HUES48 (cell line): ENCODE data around the gene KCNJ5.
"Not testable (repeated sequence)": the region's sequence is repeated elsewhere in the genome, so short reads cannot be mapped to it uniquely, and the experiment has no call there.

Experiments
- H3K27ac ChIP-seq: one replicate; pipeline ENCODE4 v1.7.0; 2013; ENCODE audit warnings: low read depth, low read length, inconsistent platforms
- H3K27me3 ChIP-seq: 2 replicates; pipeline ENCODE4 v1.6.1; 2013; ENCODE audit warnings: mild to moderate bottlenecking, low read length; ENCODE audit not compliant: control insufficient read depth, insufficient read depth
- H3K36me3 ChIP-seq: 2 replicates; pipeline ENCODE4 v1.6.1; 2013; ENCODE audit warnings: low read length; ENCODE audit not compliant: control insufficient read depth, insufficient read depth
- H3K4me1 ChIP-seq: 2 replicates; pipeline ENCODE4 v1.6.1; 2013; ENCODE audit warnings: mild to moderate bottlenecking, low read length; ENCODE audit not compliant: control insufficient read depth, insufficient read depth
- H3K4me3 ChIP-seq: 2 replicates; pipeline ENCODE4 v1.5.1; 2013; ENCODE audit warnings: mild to moderate bottlenecking, low read depth, low read length
- H3K9ac ChIP-seq: 2 replicates; pipeline ENCODE4 v1.6.1; 2013; ENCODE audit warnings: mild to moderate bottlenecking, low read depth, low read length, moderate library complexity
- H3K9me3 ChIP-seq: 2 replicates; pipeline ENCODE4 v1.6.1; 2013; ENCODE audit warnings: low read length; ENCODE audit not compliant: control insufficient read depth, insufficient read depth

Gene KCNJ5

GRCh38 chr11:128916037-128916572, 24.9 kb downstream of the KCNJ5 start:
- H3K9me3 ChIP-seq = no peaks in the 10 kb centered on the region
- no peak overlapping the region for H3K4me3 ChIP-seq
- no peak overlapping the region for H3K9ac ChIP-seq
- no peaks in the 10 kb centered on the region for H3K4me1 ChIP-seq
- H3K36me3 ChIP-seq = no peaks in the 10 kb centered on the region
- H3K27me3 ChIP-seq = no peaks in the 10 kb centered on the region; the same call in 1 of the 2 replicates
- no peak overlapping the region for H3K27ac ChIP-seq

GRCh38 chr11:128916681-128917080, 25.5 kb downstream of the KCNJ5 start:
- H3K4me1 ChIP-seq = no peaks in the 10 kb centered on the region
- no peaks in the 10 kb centered on the region for H3K9me3 ChIP-seq
- H3K4me3 ChIP-seq = no peak overlapping the region
- H3K36me3 ChIP-seq = no peaks in the 10 kb centered on the region
- H3K27me3 ChIP-seq = no peaks in the 10 kb centered on the region; the same call in 1 of the 2 replicates
- H3K9ac ChIP-seq = no peak overlapping the region
- no peak overlapping the region for H3K27ac ChIP-seq

GRCh38 chr11:128917144-128917724, 26.1 kb downstream of the KCNJ5 start:
- H3K4me3 ChIP-seq = no peak overlapping the region
- H3K27ac ChIP-seq = no peak overlapping the region
- no peaks in the 10 kb centered on the region for H3K36me3 ChIP-seq
- H3K9ac ChIP-seq = no peak overlapping the region
- H3K9me3 ChIP-seq = no peaks in the 10 kb centered on the region
- H3K4me1 ChIP-seq = no peaks in the 10 kb centered on the region
- H3K27me3 ChIP-seq = no peaks in the 10 kb centered on the region; the same call in 1 of the 2 replicates

- Histone ChIP-seq H3K4me1 (peaks cover under 1% of the 10 kb centered on the region; the same call in 1 of the 2 replicates), H3K27me3 (peaks cover 6% of the 10 kb centered on the region), H3K9me3 (no peaks in the 10 kb centered on the region), H3K9ac (no peak overlapping the region), H3K36me3 (no peaks in the 10 kb centered on the region), H3K4me3 (no peak overlapping the region), H3K27ac (no peak overlapping the region)
Observed at GRCh38 chr11:128919216-128919615, 28.1 kb downstream of the KCNJ5 start.

GRCh38 chr11:128919635-128920034, 28.5 kb downstream of the KCNJ5 start:
- H3K27me3 ChIP-seq, H3K27ac ChIP-seq, H3K4me3 ChIP-seq, H3K4me1 ChIP-seq, H3K36me3 ChIP-seq, H3K9ac ChIP-seq, H3K9me3 ChIP-seq: not testable (repeated sequence)

GRCh38 chr11:128920666-128921065, 29.5 kb downstream of the KCNJ5 start:
- Histone ChIP-seq H3K4me1 (peaks cover 8% of the 10 kb centered on the region), H3K9me3 (no peaks in the 10 kb centered on the region), H3K27ac (no peak overlapping the region), H3K36me3 (no peaks in the 10 kb centered on the region), H3K4me3 (no peak overlapping the region), H3K9ac (no peak overlapping the region), H3K27me3 (peaks cover 16% of the 10 kb centered on the region)

- Histone ChIP-seq H3K36me3 (no peaks in the 10 kb centered on the region), H3K9me3 (no peaks in the 10 kb centered on the region), H3K9ac (no peak overlapping the region), H3K27me3 (peaks cover 27% of the 10 kb centered on the region), H3K4me1 (peaks cover 16% of the 10 kb centered on the region), H3K27ac (no peak overlapping the region), H3K4me3 (no peak overlapping the region)
Observed at GRCh38 chr11:128921793-128922192, 30.6 kb downstream of the KCNJ5 start.

- H3K27me3 ChIP-seq = peaks cover 48% of the 10 kb centered on the region
- H3K4me3 ChIP-seq = no peak overlapping the region
- no peak overlapping the region for H3K27ac ChIP-seq
- no peaks in the 10 kb centered on the region for H3K36me3 ChIP-seq
- peaks cover 30% of the 10 kb centered on the region for H3K4me1 ChIP-seq
- H3K9me3 ChIP-seq = no peaks in the 10 kb centered on the region
- no peak overlapping the region for H3K9ac ChIP-seq
Observed at GRCh38 chr11:128924104-128924503, 32.9 kb downstream of the KCNJ5 start.

- H3K27me3 ChIP-seq = peaks cover 54% of the 10 kb centered on the region
- H3K9me3 ChIP-seq = no peaks in the 10 kb centered on the region
Observed at GRCh38 chr11:128924510-128925249, 33.5 kb downstream of the KCNJ5 start.

GRCh38 chr11:128925250-128925600, 34.1 kb downstream of the KCNJ5 start:
- H3K9ac ChIP-seq = no peak overlapping the region
- H3K27ac ChIP-seq = no peak overlapping the region
- no peaks in the 10 kb centered on the region for H3K36me3 ChIP-seq
- no peak overlapping the region for H3K4me3 ChIP-seq
- peaks cover 59% of the 10 kb centered on the region for H3K27me3 ChIP-seq
- H3K9me3 ChIP-seq = no peaks in the 10 kb centered on the region
- H3K4me1 ChIP-seq = peaks cover 40% of the 10 kb centered on the region

More at GRCh38 chr11:128924510-128925249, 33.5 kb downstream of the KCNJ5 start:
- peaks cover 35% of the 10 kb centered on the region for H3K4me1 ChIP-seq
- H3K9ac ChIP-seq = no peak overlapping the region
- H3K4me3 ChIP-seq = no peak overlapping the region
- H3K36me3 ChIP-seq = no peaks in the 10 kb centered on the region
- no peak overlapping the region for H3K27ac ChIP-seq

- no peaks in the 10 kb centered on the region for H3K36me3 ChIP-seq
- H3K27me3 ChIP-seq = peaks cover 59% of the 10 kb centered on the region
- no peak overlapping the region for H3K4me3 ChIP-seq
- H3K27ac ChIP-seq = no peak overlapping the region
- H3K9ac ChIP-seq = no peak overlapping the region
- peaks cover 40% of the 10 kb centered on the region for H3K4me1 ChIP-seq
- no peaks in the 10 kb centered on the region for H3K9me3 ChIP-seq
Observed at GRCh38 chr11:128926000-128926399, 34.8 kb downstream of the KCNJ5 start.
